GM21360 (cell line): ENCODE results near the gene MS4A15.
"Not testable (repeated sequence)": the region's sequence is repeated elsewhere in the genome, so short reads cannot be mapped to it uniquely, and the experiment has no call there.

Experiments used
- ATAC-seq: cut with Tn5 transposase; IDR thresholded peaks from one replicate; pipeline ENCODE4 v1.9.1; 2021; ENCODE audit warnings: mild to moderate bottlenecking, moderate library complexity; ENCODE audit not compliant: unreplicated experiment

MS4A15 gene

GRCh38 chr11:60753309-60753708, 3.4 kb upstream of the MS4A15 start:
- ATAC-seq: no peak

DNA sequence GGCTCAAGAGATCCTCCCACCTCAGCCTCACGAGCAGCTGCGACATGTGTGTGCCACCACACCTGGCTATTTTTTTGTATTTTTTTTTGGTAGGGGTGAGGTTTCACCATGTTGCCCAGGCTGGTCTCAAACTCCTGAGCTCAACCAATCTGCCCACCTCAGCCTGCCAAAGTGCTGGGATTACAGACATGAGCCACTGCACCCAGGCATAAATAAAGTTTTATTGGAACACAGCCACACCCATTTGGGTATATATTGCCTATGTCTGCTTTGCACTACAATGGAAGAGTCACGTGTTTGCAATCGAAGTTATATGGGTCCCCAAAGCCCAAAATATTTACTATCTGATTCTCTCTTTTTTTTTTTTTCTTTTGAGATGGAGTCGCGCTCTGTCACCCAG, 1.8 kb upstream of the MS4A15 start:
- ATAC-seq: no peak

- no peak for ATAC-seq
These were observed 649 bp downstream of the MS4A15 start for GRCh38 chr11:60757231-60757800.

DNA sequence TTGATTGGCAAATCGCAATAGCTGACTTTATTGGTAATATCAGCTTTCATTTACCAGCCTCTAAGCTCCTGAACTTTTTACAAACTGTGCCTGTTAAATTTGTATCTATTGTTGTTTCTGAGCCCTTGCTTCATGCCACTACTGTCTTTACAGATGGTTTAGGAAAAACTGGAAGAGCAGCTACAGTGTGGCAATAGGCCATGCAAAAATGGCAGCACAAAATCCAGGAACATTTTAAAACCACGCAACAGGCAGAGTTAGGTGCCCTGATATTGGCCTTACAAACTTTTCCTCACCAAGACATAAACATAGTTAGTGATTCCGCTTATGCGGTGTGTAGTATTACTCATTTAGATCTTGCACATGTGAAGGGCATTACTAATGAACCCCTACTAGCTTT, 2.0 kb downstream of the MS4A15 start:
- not testable (repeated sequence) for ATAC-seq

- ATAC-seq: not testable (repeated sequence)
These were observed 3.0 kb downstream of the MS4A15 start for GRCh38 chr11:60759438-60760225.

DNA sequence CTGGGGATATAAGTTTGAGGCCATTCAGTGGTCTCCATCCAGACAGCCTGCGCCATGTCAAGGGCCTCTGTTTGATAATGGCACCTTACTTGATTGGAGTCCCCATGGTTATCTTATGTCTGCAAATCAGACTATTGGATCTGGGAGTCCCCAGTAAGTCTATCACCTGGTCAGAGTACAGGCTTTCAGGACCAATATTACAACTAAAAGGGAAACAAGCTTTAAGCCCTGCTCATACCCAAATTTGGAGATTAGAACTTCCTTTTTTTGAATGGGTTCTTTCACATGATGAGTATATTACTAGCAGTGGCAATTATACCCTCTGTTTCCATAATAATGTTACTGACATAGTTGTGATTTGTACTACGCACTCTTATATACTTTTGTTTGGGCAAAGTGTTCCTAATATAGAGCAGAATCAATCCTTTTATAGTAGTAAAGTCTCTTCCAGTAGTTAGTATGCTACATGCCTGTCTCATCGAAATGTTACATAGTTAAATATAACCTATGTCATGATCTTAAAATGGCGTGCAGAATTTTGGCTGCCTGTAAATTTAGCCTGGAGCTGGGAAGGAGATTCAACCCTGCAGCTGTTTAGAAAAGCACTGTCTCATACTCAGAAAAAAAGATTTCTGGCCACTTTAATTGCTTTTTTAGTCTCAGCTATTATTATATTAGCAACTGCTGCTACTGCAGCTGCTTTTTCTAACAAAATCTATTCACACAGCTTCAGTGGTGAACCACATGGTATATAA, 4.9 kb downstream of the MS4A15 start:
- no peak for ATAC-seq

DNA sequence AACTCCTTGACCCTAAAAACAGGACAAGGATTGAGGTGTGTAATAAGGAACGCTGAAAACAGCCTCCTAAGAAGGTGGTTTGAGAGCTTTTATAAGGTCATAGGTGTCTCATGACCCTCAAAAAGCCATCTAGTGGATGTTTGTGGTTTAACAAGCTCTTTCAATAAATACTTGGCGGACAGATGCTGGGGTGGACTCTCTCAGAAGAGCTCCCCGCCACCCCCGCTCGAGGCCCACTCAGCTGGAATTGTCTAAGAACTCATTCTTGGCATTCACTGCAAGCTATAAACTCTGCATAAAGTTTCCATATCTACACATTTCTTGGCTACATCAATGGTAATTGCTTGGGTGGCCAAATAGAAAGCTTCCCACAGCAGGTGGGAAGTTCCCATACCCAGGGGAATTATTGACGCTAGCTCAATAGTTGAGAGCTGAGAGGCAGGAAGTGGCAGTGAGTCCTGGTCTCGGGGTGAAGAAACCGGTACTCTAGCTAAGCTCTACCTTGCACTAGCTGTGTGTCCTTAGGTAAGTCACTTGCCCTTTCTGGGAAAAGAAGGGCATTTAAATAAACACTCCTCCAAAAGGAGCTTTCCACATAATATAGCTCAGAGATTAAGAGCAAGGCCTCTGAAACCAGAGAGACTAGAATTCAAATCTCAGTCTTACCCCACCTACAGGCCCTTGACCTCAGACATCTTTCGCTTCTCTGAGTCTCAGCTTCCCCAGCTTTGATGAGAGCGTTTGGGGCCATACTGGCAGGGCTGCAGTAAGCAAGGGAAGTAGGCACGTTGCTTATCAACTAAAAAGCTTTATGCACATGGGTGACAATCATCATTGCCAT, 6.4 kb downstream of the MS4A15 start:
- peak; percentile 64 for ATAC-seq

DNA sequence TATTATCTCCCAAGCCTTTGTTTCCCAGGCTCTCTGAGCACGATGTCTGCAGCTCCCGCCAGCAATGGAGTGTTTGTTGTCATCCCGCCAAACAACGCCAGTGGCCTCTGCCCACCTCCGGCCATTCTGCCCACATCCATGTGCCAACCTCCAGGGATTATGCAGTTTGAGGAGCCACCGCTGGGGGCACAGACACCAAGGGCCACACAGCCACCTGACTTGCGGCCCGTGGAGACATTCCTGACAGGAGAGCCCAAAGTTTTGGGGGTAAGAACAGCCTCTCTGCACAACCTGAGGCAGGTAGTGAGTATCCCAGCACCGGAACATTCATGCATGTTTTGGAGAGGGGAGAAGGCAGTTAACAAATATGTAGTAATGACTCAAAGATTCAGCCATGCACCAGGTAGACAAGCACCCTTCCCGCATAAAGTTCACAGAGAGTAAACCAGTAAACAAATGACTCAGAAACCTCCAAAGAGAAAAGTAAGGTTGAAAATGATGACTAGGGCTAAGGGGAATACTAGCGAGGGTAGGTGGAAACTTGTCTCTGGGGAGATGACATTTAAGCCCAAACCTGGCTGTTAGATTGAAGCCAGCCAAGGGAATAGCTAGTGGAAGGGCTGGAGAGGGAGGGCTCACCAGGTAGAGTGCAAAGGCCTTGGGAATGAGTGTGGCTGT, 7.2 kb downstream of the MS4A15 start:
- ATAC-seq: no peak

DNA sequence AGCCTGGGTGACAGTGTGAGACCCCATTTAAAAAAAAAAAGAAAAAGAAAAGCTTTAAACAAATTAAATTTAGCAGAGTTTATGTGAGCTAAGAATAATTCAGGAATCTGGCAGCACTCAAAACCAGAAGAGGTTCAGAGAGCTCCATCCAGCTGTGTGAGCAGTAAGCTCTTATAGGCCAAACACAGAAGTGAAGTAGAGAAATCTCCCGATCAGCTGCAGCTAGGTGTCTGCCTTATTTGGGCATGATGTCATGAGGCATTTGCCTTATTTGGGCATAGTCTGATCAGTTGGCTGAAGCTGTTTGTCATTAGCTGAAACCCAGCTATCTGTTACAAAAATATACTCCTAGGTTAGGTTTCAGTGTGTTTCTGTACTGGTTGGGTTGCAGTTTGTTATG, 8.2 kb downstream of the MS4A15 start:
- ATAC-seq: peak; percentile 41

DNA sequence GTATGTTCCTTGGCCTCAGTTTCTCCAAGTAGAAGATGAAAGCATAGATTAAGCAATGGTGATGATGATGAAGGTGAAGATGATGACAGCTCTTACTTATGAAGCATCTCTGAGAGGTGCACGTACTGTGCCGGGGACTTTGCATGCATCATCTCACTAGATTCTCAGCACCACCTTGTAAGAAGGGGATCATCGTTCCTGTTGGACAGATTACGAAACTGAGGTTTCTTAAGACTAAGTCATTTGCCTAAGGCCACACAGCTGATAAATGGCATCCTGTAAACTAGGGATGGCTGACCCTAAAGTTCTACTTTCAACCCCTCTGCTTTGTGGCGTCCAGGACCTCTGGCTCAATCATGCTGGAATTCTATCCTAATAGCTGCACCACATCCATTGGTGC, 8.7 kb downstream of the MS4A15 start:
- ATAC-seq: no peak

- ATAC-seq: no peak
These were observed 9.9 kb downstream of the MS4A15 start for GRCh38 chr11:60766547-60766946.

DNA sequence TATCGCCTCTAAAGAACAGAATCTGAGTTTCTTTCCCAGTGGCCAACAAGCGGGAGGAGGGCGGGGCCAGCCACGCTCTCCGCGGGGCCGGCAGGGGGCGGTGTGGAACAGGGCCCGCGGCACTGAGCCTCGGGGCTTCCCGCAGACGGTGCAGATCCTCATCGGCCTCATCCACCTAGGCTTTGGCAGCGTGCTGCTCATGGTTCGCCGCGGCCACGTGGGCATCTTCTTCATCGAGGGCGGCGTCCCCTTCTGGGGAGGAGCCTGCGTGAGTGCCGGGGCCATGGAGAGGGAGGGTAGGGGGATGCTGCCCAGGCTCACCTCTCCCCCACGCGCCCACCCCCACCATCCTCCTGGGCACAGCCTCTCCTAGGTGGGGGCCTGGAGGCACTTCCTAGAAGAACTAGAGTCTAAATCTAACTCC, 10.7 kb downstream of the MS4A15 start:
- ATAC-seq: no peak

- ATAC-seq: no peak
These were observed 11.5 kb downstream of the MS4A15 start for GRCh38 chr11:60768202-60768601.

GRCh38 chr11:60769273-60769672, 12.6 kb downstream of the MS4A15 start:
- no peak for ATAC-seq

- no peak for ATAC-seq
These were observed 13.1 kb downstream of the MS4A15 start for GRCh38 chr11:60769811-60770210.

GRCh38 chr11:60771146-60771545, 14.5 kb downstream of the MS4A15 start:
- ATAC-seq: no peak

- ATAC-seq: no peak
These were observed 15.3 kb downstream of the MS4A15 start for GRCh38 chr11:60771879-60772525.

GRCh38 chr11:60772666-60773065, 16.0 kb downstream of the MS4A15 start:
- no peak for ATAC-seq

DNA sequence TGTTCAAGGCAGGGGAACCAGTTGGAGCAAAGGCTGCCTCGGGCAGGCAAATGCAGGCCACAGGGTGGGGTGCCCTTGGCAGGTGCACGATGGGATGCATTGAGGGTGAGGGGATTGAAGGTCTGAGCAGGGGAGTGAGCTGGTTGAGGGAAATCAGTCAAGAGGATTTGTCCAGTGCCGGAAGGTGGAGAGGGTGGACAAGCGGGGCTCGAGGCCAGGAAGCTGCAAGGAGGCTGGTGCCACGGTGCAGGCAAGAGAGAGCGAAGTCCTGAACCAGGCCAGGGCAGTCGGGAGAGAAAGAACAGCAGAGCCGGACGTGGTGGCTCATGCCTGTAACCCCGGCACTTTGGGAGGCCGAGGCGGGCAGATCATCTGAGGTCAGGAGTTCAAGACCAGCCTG, 18.1 kb downstream of the MS4A15 start:
- no peak for ATAC-seq

DNA sequence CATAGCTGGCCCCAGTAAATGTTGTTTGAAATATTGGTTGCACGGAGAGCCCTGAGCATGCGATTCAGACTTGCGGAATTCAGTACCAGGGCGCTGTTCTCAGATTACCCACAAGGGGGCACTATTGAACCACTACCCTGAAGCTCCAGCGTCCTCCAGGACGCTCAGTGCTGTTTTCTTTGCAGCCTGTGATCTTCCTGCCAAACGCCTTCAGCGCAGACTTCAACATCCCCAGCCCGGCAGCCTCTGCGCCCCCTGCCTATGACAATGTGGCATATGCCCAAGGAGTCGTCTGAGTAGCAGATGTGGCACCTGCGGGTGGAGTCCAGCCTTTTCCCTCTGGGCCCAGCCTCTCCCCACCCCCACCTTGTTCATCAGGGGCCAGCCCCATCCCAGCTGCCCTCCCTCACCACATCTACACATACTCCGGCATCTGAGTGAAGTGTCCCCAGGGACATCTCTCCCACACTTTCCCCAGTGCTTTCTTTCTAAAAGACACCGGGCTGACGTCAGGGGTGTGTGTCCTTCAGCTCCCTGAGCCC, 18.8 kb downstream of the MS4A15 start:
- ATAC-seq: peak; percentile 77
